Gastroesophageal sphincter (tissue), 3 donors: ENCODE data around the gene RXRA.

ENCODE experiments used
- CTCF ChIP-seq, 4 experiments: fragments of 200-600 bp in 2 of 4; fragments of 450-650 bp in 2 of 4; sonication (generic) in 1 of 4; IDR thresholded peaks; one replicate each; pipeline ENCODE4 v1.5.1; 2017 to 2019; ENCODE audit warnings: antibody characterized with exemption in 4 of 4, mild to moderate bottlenecking in 2 of 4, moderate library complexity in 2 of 4
- POLR2AphosphoS5 ChIP-seq: sonication (generic); formaldehyde crosslinking; IDR thresholded peaks from one replicate; pipeline ENCODE4 v1.6.1; 2017; ENCODE audit warnings: antibody characterized with exemption

DNA sequence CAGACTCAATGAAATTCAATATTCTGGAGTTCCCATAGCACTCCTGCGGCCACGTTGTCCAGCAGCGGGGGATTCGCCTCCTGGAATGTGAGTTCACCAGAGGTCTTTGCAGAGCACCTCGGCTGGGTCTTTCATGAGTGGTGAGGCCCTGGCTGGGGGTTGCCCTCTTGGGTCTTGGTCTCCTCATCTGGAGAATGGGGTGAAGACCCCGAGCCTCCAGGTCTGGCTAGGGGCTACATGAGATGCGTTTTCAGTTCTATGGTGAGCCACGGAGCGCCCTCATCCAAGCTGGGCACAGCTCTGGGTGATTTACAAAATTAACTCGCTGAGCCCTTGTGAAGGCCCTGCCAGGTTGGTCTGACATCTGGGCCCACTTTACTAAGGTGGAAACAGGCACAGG, 37.5 kb upstream of the RXRA start:
- TF ChIP-seq CTCF (IDR thresholded peaks at IDR 0.05): no peak
- TF ChIP-seq POLR2AphosphoS5: no peak
